Mesothelial cell of epicardium (in vitro differentiated cells): ENCODE data around the gene COQ8A. TPM values are rescaled to one million over a fixed set of nuclear protein-coding genes. Genes with fewer than 3 reads are reported as not detected.

Source experiments
- DNase-seq, 2 experiments: peaks; one replicate each; pipeline ENCODE4 v3.0.0; 2021; ENCODE audit warnings: low spot score in 2 of 2; ENCODE audit not compliant: unreplicated experiment in 2 of 2
- H3K27ac Mint-ChIP-seq: 2 replicates; pipeline ENCODE4 v1.8.0; 2021; ENCODE audit warnings: mixed read lengths
- H3K27me3 Mint-ChIP-seq: 2 replicates; pipeline ENCODE4 v1.8.0; 2021; ENCODE audit warnings: low read depth, mixed read lengths
- H3K36me3 Mint-ChIP-seq: 2 replicates; pipeline ENCODE4 v1.8.0; 2021; ENCODE audit warnings: mixed read lengths
- H3K4me1 Mint-ChIP-seq: 2 replicates; pipeline ENCODE4 v1.8.0; 2021; ENCODE audit warnings: mixed read lengths
- H3K4me3 Mint-ChIP-seq: 2 replicates; pipeline ENCODE4 v1.8.0; 2021; ENCODE audit warnings: mild to moderate bottlenecking, moderate library complexity, mixed read lengths
- H3K9me3 Mint-ChIP-seq: 2 replicates; pipeline ENCODE4 v1.8.0; 2021; ENCODE audit warnings: mixed read lengths
- total RNA-seq: library from RNA; stranded (reverse); gene quantifications from 3 replicates; pipeline ENCODE4 v1.2.1, GENCODE V29; 2021
- TF ChIP-seq, protein P1 (sequence below): fragments of 200-600 bp; sonication (generic); IDR thresholded peaks from one replicate; pipeline ENCODE4 v1.5.0; 2021; ENCODE audit warnings: antibody characterized with exemption; ENCODE audit not compliant: unreplicated experiment

Gene COQ8A
- total RNA-seq, result 17.7 to 22.7 TPM (median 19.9 TPM) in 3 replicates

DNA sequence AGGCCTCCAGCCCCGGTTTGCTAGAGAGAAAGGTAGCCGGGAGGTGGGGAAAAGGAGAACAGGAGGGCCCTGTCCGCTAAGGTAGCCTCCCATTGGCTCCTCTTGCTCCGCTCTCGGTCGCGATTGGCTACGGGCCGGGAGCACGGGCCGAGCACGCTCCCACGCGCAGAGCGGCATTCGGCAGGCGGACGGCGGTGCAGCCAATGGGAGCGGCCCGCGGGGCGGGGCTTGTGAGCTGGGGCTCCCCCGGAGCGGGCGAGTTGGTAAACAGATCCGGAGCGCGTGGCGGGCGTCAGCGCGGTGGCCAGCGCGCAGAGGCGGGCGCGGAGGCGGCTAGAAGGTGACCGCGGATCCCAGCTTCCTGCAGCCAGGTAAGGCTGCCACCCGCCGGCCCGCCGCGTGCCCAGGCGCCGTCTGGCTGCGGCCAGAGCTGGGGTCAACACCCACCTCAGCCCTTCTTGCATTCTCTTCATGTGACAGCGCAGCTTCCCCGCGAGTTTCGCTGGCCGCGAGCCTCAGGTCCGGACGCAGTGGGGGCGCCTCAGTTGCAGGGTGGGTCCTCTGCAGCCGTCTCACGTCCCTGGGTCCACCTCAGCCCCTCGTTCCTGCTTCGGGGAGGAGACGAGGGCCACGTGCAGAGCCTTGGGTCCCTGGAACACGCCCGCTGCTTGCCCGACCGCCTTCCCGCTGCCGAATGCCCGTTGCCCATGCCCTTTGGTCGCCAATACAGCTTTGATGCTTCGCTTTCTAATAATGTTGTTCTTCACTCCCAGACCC is at the start of gene COQ8A:
Gene COQ8A (plus strand): TSS at position 266 of the 777 bp plus-strand sequence. CDS start 21,092 bp downstream, outside the sequence.
- Mint-ChIP-seq H3K9me3 (peaks cover 5% of the 10 kb centered on the region), H3K27ac (peak within 1 kb of the TSS; percentile 92), H3K36me3 (peaks cover 9% of the 10 kb centered on the region), H3K27me3 (no peaks in the 10 kb centered on the region), H3K4me1 (peaks cover 23% of the 10 kb centered on the region), H3K4me3 (peak within 1 kb of the TSS; percentile 73)
- TF ChIP-seq, protein P1, sequence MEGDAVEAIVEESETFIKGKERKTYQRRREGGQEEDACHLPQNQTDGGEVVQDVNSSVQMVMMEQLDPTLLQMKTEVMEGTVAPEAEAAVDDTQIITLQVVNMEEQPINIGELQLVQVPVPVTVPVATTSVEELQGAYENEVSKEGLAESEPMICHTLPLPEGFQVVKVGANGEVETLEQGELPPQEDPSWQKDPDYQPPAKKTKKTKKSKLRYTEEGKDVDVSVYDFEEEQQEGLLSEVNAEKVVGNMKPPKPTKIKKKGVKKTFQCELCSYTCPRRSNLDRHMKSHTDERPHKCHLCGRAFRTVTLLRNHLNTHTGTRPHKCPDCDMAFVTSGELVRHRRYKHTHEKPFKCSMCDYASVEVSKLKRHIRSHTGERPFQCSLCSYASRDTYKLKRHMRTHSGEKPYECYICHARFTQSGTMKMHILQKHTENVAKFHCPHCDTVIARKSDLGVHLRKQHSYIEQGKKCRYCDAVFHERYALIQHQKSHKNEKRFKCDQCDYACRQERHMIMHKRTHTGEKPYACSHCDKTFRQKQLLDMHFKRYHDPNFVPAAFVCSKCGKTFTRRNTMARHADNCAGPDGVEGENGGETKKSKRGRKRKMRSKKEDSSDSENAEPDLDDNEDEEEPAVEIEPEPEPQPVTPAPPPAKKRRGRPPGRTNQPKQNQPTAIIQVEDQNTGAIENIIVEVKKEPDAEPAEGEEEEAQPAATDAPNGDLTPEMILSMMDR, result no peak
- peak; percentile 98 to 99 for DNase-seq

DNA sequence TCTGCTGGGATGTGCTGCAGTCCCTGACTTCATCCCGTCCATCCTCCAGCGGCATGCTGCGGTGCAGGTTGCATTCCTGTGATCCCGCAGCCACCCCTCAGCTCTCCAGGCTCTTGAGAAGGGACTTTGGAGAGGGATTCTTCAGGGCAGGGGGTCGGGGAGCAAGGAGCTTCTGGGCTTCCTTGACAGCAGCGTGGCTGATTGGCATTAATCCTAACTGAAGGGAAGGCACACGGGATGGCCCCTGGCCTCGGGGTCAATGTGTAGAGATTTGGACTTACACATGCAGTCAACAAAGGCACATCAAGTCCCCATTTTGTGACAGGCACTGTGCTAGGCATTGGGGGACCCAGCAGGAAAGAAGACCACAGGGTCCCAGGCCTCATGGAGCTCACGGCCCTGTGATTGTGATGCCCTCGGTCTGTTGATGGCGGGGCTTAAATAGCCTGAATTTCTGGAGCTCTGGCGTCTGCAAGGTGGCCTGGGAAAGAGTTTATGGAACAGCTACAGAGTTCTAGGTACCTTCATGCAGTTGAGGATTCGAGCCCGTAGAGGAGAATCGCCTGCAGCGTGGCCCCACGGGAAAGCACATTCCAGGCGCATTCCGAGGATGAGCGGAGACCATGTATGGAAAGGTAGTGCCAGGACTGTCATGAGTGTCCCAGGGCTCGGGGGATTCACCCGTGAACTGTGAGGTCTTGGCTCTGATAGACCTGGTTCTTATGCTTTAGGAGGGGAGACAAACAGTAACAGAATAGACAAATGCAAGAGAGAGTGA is 49.6 kb upstream of the COQ8A start:
- no peak for DNase-seq
- Mint-ChIP-seq H3K4me1 (no peaks in the 10 kb centered on the region), H3K36me3 (peaks cover 9% of the 10 kb centered on the region), H3K9me3 (no peaks in the 10 kb centered on the region), H3K27ac (no peak overlapping the region), H3K27me3 (no peaks in the 10 kb centered on the region), H3K4me3 (no peak overlapping the region)
- TF ChIP-seq, protein P1, result no peak

DNA sequence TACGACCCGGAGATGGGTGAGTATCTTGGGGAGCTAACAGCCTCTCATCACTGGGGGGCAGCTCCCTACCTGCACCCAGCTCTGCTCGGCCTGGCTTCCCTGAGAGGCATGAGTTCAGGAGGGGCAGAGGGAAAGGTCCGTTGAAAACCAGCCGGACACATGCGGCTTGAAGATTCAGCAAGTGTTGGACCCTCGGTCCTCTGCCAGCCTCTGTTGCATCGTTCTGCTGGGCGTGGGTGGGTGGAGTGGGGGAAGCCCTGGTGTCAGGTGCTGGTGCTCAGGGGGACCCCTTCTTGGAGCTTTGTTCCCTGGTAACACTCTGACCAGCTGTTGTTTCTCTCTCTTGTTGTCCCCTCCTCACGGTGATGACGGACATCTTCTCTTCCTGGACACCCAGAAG is 48.7 kb upstream of the COQ8A start:
- H3K27ac Mint-ChIP-seq, result no peak overlapping the region
- no peak for DNase-seq
- H3K36me3 Mint-ChIP-seq, result peaks cover 8% of the 10 kb centered on the region
- no peaks in the 10 kb centered on the region for H3K27me3 Mint-ChIP-seq
- H3K9me3 Mint-ChIP-seq, result no peaks in the 10 kb centered on the region
- H3K4me1 Mint-ChIP-seq, result no peaks in the 10 kb centered on the region
- no peak overlapping the region for H3K4me3 Mint-ChIP-seq
- TF ChIP-seq, protein P1, result no peak

DNA sequence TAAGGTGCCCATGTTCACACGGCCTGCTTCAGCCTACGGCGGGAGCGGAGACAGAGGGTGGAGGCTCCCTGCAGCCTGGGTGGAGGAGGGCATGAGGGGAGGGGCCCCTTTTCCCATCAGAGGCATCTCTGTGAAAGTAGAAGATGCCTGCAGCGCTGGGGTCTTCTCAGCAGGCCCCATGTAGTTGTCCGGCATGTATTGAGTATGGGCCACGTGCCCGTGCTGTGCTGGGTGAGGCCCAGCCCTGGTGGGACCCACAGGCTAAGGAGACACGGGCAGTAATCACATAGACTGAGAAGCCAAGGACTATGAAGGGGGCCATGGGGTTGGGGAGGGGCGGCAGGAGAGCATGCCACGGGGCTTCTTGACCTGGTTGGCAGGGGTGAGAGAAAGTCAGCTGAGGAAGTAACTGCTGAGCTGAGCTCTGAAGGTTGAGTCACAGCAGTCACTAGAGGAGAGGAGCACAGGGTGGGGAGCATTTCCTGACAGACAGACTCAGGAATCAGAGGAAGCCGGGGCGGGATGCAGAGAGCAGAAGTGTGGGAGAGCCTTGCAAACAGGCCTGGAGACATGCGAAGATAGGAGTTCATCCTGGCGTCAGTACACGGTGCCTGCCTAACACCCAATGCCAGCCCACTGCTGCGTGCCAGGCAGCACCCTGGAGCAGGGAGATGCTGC is 48.1 kb upstream of the COQ8A start:
- H3K36me3 Mint-ChIP-seq, result peaks cover 10% of the 10 kb centered on the region
- no peak overlapping the region for H3K4me3 Mint-ChIP-seq
- no peaks in the 10 kb centered on the region for H3K4me1 Mint-ChIP-seq
- no peak for DNase-seq
- no peaks in the 10 kb centered on the region for H3K27me3 Mint-ChIP-seq
- H3K9me3 Mint-ChIP-seq, result no peaks in the 10 kb centered on the region
- TF ChIP-seq, protein P1, result no peak
- H3K27ac Mint-ChIP-seq, result no peak overlapping the region

DNA sequence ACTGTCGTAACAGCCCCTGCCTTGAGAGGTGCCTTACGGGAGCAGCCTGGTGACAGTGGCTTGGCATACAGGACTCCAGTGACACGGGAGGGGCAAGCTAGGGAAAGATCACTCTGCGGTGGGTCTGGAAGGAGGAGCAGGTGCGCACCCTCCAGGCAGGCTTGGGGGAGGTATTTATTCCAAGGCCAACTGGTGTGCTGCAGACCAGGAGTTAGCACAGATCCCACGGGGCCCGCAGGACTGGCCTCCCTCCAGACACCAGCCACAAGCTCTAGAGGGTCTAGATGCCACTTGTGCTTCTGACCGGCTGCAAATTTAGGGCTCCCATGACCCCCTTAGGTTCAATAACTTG is 47.6 kb upstream of the COQ8A start:
- TF ChIP-seq, protein P1, result no peak
- Mint-ChIP-seq H3K27ac (no peak overlapping the region), H3K27me3 (no peaks in the 10 kb centered on the region), H3K36me3 (peaks cover 13% of the 10 kb centered on the region), H3K9me3 (no peaks in the 10 kb centered on the region), H3K4me1 (no peaks in the 10 kb centered on the region), H3K4me3 (no peak overlapping the region)
- no peak for DNase-seq
